AG09309 (cell line): Measurements from ENCODE around the gene RIT2.

Source experiments
- DNase-seq: peaks from one replicate; pipeline ENCODE4 v3.0.0-alpha.2; 2010; ENCODE audit warnings: low read depth
- H3K4me3 ChIP-seq: 2 replicates; pipeline ENCODE4 v1.5.1; 2011; ENCODE audit warnings: mild to moderate bottlenecking, low read depth, low read length, moderate library complexity; ENCODE audit not compliant: control insufficient read depth
- CTCF ChIP-seq: IDR thresholded peaks from 2 replicates; pipeline ENCODE4 v1.5.1; 2011; ENCODE audit warnings: mild to moderate bottlenecking, low read depth, low read length, inconsistent platforms; ENCODE audit not compliant: insufficient read depth, control insufficient read depth; ENCODE audit errors: missing control alignments

RIT2 gene

GRCh38 chr18:42765302-42765701 lies 350.2 kb downstream of the RIT2 start:
- H3K4me3 ChIP-seq, result no peak overlapping the region
- TF ChIP-seq CTCF, result no peak
- DNase-seq, result no peak

DNA sequence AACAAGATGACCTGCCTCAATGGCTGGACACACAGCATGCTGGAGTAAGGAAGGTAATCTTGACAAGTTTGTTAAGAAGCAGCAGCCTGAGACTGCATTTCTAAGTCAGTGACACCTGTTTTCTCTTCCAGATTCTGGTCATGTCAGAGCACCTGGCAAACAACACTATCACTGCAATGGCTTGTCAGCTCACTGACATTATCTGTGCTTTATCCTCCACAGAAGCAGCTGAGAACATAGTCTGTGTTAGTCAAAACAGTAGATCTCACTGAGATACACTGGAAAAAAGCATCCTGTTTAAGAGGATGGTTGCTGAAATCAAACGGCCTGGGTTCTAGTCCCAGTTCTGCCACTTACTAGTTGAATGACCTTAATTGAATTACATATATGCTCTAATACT lies 355.2 kb downstream of the RIT2 start:
- no peak overlapping the region for H3K4me3 ChIP-seq
- DNase-seq, result no peak
- TF ChIP-seq CTCF, result no peak

GRCh38 chr18:42758852-42759251 lies 356.6 kb downstream of the RIT2 start:
- no peak overlapping the region for H3K4me3 ChIP-seq
- DNase-seq, result no peak
- TF ChIP-seq CTCF, result no peak

GRCh38 chr18:42756214-42756613 lies 359.3 kb downstream of the RIT2 start:
- no peak overlapping the region for H3K4me3 ChIP-seq
- DNase-seq, result no peak
- TF ChIP-seq CTCF, result no peak

GRCh38 chr18:42752916-42753315 lies 362.6 kb downstream of the RIT2 start:
- H3K4me3 ChIP-seq, result no peak overlapping the region
- TF ChIP-seq CTCF, result no peak
- DNase-seq, result no peak

DNA sequence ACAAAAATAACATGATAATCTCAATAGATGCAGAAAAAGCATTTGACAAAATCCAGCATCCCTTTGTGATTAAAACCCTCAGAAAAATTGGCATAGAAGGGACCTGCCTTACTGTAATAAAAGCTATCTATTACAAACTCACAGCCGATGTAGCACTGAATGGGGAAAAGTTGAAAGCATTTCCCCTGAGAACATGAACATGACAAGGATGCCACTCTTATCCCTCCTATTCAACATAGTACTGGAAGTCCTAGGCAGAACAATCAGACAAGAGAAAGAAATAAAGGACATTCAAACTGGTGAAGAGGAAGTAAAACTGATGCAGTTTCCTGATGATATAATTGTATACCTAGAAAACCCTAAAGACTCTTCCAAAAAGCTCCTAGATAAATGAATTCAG lies 368.7 kb downstream of the RIT2 start:
- DNase-seq, result no peak
- H3K4me3 ChIP-seq, result no peak overlapping the region
- no peak for TF ChIP-seq CTCF

DNA sequence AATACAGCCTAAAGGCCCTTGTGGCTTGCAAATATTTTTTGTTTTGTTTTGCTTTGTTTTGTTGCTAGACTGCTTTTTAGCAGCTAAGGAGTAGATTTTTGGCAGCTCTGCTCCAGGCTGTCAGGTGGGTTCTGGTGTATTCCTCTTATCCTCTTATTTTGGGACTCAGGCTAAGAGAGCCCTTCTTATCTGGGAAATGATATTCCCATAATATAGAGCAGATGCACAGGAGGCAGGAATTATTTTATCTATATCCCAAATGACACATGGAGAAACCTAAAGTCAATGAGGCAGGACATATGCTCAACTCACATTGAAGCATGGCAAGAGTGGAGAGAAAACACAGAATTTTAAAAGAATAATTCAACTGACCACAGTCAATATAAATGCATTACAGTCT lies 369.6 kb downstream of the RIT2 start:
- no peak for TF ChIP-seq CTCF
- no peak for DNase-seq
- H3K4me3 ChIP-seq, result no peak overlapping the region
